HG03064 (cell line): Measurements from ENCODE around the gene WWOX.
"Not testable (repeated sequence)": the region's sequence is repeated elsewhere in the genome, so short reads cannot be mapped to it uniquely, and the experiment has no call there.

Source experiments
- ATAC-seq: cut with Tn5 transposase; IDR thresholded peaks from one replicate; pipeline ENCODE4 v1.9.1; 2021; ENCODE audit warnings: low read depth; ENCODE audit not compliant: unreplicated experiment

Gene WWOX

DNA sequence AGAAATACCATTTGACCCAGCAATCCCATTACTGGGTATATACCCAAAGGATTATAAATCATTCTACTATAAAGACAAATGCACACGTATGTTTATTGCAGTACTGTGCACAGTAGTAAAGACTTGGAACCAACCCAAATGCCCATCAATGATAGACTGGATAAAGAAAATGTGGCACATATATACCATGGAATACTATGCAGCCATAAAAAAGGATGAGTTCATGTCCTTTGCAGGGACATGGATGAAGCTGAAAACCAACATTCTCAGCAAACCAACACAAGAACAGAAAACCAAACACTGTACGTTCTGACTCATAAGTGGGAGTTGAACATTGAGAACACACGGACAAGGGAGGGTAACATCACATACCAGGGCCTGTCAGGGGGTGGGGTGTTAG lies 1126.5 kb downstream of the WWOX start:
- ATAC-seq = not testable (repeated sequence)

- no peak for ATAC-seq
Measured at GRCh38 chr16:79229361-79229760, 1129.9 kb downstream of the WWOX start.

DNA sequence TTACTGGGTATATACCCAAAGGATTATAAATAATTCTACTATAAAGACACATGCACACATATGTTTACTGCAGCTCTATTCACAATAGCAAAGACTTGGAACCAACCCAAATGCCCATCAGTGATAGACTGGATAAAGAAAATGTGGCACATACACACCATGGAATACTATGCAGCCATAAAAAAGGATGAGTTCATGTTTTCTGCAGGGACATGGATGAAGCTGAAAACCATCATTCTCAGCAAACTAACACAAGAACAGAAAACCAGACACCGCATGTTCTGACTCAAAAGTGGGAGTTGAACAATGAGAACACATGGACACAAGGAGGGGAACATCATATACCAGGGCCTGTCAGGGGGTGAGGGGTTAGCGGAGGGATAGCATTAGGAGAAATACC lies 1146.2 kb downstream of the WWOX start:
- ATAC-seq = not testable (repeated sequence)

DNA sequence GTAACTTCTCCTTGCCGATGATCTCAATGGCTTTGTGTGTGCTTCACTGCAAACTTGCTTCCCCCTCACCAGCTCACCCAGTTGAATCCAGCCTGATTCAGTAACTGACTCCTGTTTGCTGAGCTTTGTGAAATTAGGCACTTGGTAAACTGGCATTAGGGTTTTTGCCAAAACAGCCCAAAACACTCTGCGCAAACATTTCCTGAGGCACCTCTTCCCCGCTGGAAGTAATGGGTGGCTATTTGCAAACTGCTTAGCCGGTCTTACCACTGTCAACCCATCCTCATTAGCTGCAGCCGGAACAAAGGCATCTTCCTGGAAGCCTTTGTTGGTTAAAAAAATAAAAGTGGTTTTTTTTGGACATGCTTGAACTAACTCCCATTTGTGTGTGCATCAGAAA lies 1147.9 kb downstream of the WWOX start:
- no peak for ATAC-seq

GRCh38 chr16:79248351-79248750 lies 1148.9 kb downstream of the WWOX start:
- ATAC-seq = no peak

DNA sequence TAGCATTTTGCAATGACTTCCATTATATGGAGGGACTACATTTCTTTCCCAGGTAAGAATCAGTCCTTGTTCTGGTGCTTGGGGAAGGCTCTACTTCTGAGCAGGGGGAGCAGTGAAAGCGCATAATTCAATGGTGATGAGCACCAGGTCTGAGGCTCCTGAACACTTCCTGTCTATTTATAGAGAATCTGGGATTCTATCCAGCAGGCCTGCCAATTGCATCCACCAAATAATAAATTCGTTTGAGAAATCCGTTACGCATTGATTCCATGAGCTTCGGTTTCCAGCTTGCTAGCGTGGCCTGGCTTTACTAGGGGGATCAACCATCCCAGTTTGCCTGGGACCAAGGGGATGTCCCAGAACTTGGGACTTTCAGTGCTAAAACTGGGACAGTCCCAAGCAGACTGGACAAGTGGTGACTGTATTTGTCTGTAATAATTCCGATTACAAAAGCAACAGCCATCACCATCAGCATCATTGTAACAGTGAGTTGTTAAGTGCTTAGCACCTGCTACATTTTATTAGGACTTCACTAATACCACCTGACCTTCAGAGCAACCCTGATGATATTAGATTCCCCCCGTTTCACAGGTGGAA lies 1151.1 kb downstream of the WWOX start:
- ATAC-seq = no peak

DNA sequence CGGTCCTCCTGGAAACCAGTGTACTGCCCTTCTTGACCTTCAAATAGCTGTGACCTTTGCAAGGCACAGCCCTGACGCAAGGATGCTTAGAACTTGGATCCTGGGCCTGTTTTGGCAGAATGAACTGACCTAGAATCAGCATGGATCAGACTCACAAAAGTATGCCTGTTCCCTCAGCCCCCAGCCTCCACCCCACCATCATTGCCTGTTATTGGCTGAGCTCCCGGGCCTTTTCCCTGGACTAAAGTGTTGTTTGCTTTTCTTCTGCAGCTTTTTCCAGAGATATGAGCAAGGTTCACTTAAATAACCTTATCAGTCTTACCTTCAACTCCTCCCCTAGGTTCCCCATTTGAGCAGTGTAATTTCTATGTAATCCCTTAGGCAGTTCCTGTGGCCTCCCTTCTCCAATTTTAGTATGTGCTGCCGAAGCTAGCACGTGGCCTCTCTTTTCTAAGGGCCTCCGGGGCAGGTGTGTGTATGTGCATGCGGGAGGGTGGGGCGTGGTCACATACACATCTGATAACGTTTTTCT lies 1153.7 kb downstream of the WWOX start:
- no peak for ATAC-seq

DNA sequence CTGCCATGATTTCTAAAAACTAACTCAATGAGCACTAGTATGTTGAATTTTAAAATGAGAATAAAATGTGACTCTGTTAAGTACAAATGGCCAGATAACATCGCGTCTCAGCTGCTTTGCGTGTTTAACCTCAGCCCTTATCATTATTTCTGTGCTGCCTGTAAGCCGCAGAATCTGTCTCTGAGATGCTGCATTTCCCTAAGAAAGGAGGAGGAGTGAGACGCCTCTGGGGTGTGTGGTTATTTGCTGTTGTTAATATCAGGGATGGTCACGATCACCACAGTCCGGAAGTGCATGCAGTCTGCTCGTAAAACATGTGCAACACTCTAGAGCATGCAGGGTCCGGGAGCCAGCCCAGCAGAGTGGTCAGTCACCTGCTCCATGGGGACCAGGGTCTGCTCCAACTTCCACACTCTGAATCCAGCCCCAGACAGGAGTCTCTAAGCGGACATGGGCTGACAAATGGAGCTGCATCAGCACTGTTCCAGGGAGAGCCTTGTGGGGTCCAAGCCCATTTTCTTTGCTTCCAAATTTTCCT lies 1158.6 kb downstream of the WWOX start:
- no peak for ATAC-seq

DNA sequence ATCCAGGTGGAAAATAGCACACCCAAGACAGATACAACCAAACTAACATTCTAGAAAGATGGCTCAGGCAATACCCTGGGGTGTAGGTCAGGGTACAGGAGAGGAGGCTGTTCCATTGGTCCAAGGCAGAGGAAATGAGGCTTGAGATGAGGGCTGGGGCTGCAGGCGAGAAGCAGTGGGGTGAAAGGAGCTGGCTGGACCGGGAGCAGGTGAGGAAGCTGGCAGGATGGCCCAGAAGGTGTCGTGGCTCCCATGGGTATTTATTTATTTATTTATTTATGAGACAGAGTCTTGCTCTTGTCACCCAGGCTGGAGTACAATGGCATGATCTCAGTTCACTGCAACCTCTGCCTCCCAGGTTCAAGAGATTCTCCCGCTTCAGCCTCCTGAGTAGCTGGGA lies 1161.4 kb downstream of the WWOX start:
- not testable (repeated sequence) for ATAC-seq

DNA sequence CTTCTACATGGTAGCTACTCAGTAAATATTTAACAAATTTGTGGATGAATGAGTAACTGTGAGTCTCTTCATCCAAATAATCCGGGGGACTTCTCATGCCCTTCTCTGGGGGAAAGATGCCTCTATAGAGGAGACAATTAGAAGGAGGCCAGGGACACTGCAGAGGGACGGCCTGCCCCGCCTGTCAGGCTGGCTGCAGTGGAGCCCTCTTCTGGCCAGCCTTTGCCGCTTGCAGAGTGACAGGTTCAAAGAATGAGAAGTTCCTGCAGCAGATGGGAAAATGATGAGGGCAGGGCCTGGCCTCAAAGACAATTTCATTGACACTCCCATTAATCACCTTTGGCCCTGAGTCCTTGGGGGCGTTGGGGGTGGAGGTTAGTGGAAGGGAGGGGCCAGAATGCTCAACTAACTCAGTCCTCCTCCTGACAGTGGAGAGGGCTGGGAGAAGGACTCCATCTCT lies 1162.1 kb downstream of the WWOX start:
- no peak for ATAC-seq

GRCh38 chr16:79261944-79262552 lies 1162.6 kb downstream of the WWOX start:
- no peak for ATAC-seq
